ENCODE measurements around the gene TALDO1. TPM values are rescaled to one million over a fixed set of nuclear protein-coding genes. Genes with fewer than 3 reads are reported as not detected.
"Not testable (repeated sequence)": the region's sequence is repeated elsewhere in the genome, so short reads cannot be mapped to it uniquely, and the experiment has no call there.

TALDO1 gene
- total RNA-seq, 1 experiment from 2014 or later: 379 TPM

- H3K36me3 Mint-ChIP-seq (ENCODE audit: insufficient read depth, unreplicated experiment): peaks cover 29% of the 10 kb centered on the region
- intact Hi-C loops (cut with micrococcal nuclease; ENCODE audit: unreplicated experiment): no loop called here
- no peak overlapping the region for H3K4me3 Mint-ChIP-seq (ENCODE audit: low read depth, unreplicated experiment)
- no TSS peak for BruUV-seq (replicated peaks)
- peaks cover 8% of the 10 kb centered on the region for H3K4me1 Mint-ChIP-seq (ENCODE audit: low read depth, unreplicated experiment)
- CTCF ChIA-PET: interaction anchor here (0.7 kb wide), 1 partner anchor 15 kb away, joined by 4 read pairs; no protein-coding TSS in a partner anchor
- TF ChIP-seq CTCF (IDR thresholded peaks at IDR 0.05; ENCODE audit: unreplicated experiment): no peak
- H3K27me3 Mint-ChIP-seq (ENCODE audit: unreplicated experiment): no peaks in the 10 kb centered on the region
- no peak for DNase-seq
- H3K27ac Mint-ChIP-seq (ENCODE audit: unreplicated experiment): no peak overlapping the region
- no peaks in the 10 kb centered on the region for H3K9me3 Mint-ChIP-seq (ENCODE audit: low read depth, unreplicated experiment)
Observed at GRCh38 chr11:733072-733471, 14.2 kb upstream of the TALDO1 start.

GRCh38 chr11:734541-734940 is 12.7 kb upstream of the TALDO1 start:
- H3K27ac Mint-ChIP-seq (ENCODE audit: unreplicated experiment); H3K4me3 Mint-ChIP-seq (ENCODE audit: low read depth, unreplicated experiment): not testable (repeated sequence)

GRCh38 chr11:737366-737765 is 9.9 kb upstream of the TALDO1 start:
- TF ChIP-seq CTCF (IDR thresholded peaks at IDR 0.05; ENCODE audit: unreplicated experiment): no peak
- no peaks in the 10 kb centered on the region for H3K27me3 Mint-ChIP-seq (ENCODE audit: unreplicated experiment)
- CTCF ChIA-PET: interaction anchor here (0.7 to 0.9 kb wide), 2 partner anchors 9 to 349 kb away, joined by 3 read pairs; no protein-coding TSS in a partner anchor
- no peak overlapping the region for H3K4me3 Mint-ChIP-seq (ENCODE audit: low read depth, unreplicated experiment)
- H3K36me3 Mint-ChIP-seq (ENCODE audit: insufficient read depth, unreplicated experiment): peaks cover 9% of the 10 kb centered on the region
- no peak overlapping the region for H3K27ac Mint-ChIP-seq (ENCODE audit: unreplicated experiment)
- H3K9me3 Mint-ChIP-seq (ENCODE audit: low read depth, unreplicated experiment): no peaks in the 10 kb centered on the region
- intact Hi-C loops (cut with micrococcal nuclease; ENCODE audit: unreplicated experiment): no loop called here
- H3K4me1 Mint-ChIP-seq (ENCODE audit: low read depth, unreplicated experiment): no peaks in the 10 kb centered on the region
- DNase-seq: no peak
- BruUV-seq (replicated peaks): no TSS peak

More at GRCh38 chr11:734541-734940, 12.7 kb upstream of the TALDO1 start:
- CTCF ChIA-PET; BruUV-seq (replicated peaks); H3K4me1 Mint-ChIP-seq (ENCODE audit: low read depth, unreplicated experiment); H3K9me3 Mint-ChIP-seq (ENCODE audit: low read depth, unreplicated experiment); H3K27me3 Mint-ChIP-seq (ENCODE audit: unreplicated experiment); intact Hi-C loops (cut with micrococcal nuclease; ENCODE audit: unreplicated experiment); DNase-seq: not testable (repeated sequence)
- peaks cover 15% of the 10 kb centered on the region for H3K36me3 Mint-ChIP-seq (ENCODE audit: insufficient read depth, unreplicated experiment)

- BruUV-seq (replicated peaks); H3K4me3 Mint-ChIP-seq (ENCODE audit: low read depth, unreplicated experiment); H3K27ac Mint-ChIP-seq (ENCODE audit: unreplicated experiment); intact Hi-C loops (cut with micrococcal nuclease; ENCODE audit: unreplicated experiment); H3K4me1 Mint-ChIP-seq (ENCODE audit: low read depth, unreplicated experiment); H3K27me3 Mint-ChIP-seq (ENCODE audit: unreplicated experiment); H3K36me3 Mint-ChIP-seq (ENCODE audit: insufficient read depth, unreplicated experiment); H3K9me3 Mint-ChIP-seq (ENCODE audit: low read depth, unreplicated experiment): not testable (repeated sequence)
- CTCF ChIA-PET: interaction anchor here (0.7 to 0.9 kb wide), 2 partner anchors 8 to 349 kb away, joined by 3 read pairs; no protein-coding TSS in a partner anchor
- DNase-seq: peak; percentile 50
Observed at GRCh38 chr11:737899-738298, 9.4 kb upstream of the TALDO1 start.

GRCh38 chr11:742156-742546 is 5.1 kb upstream of the TALDO1 start:
- peaks cover 9% of the 10 kb centered on the region for H3K36me3 Mint-ChIP-seq (ENCODE audit: insufficient read depth, unreplicated experiment)
- no peak for DNase-seq
- intact Hi-C loops (cut with micrococcal nuclease; ENCODE audit: unreplicated experiment): no loop called here
- CTCF ChIA-PET: no interaction called here
- no peaks in the 10 kb centered on the region for H3K27me3 Mint-ChIP-seq (ENCODE audit: unreplicated experiment)
- no peak for TF ChIP-seq CTCF (IDR thresholded peaks at IDR 0.05; ENCODE audit: unreplicated experiment)
- H3K4me3 Mint-ChIP-seq (ENCODE audit: low read depth, unreplicated experiment): no peak overlapping the region
- H3K27ac Mint-ChIP-seq (ENCODE audit: unreplicated experiment): no peak overlapping the region
- H3K4me1 Mint-ChIP-seq (ENCODE audit: low read depth, unreplicated experiment): no peaks in the 10 kb centered on the region
- BruUV-seq (replicated peaks): no TSS peak
- no peaks in the 10 kb centered on the region for H3K9me3 Mint-ChIP-seq (ENCODE audit: low read depth, unreplicated experiment)
